ENCODE measurements around the gene ZNF516. TPM values are rescaled to one million over a fixed set of nuclear protein-coding genes. Genes with fewer than 3 reads are reported as not detected.
A peak's percentile ranks its signal among the peaks of the same experiment; 100 is the strongest.

The ZNF516 gene
- polyA plus RNA-seq, 3 donors = 5.0 to 41.9 (median 8.6) TPM

DNA sequence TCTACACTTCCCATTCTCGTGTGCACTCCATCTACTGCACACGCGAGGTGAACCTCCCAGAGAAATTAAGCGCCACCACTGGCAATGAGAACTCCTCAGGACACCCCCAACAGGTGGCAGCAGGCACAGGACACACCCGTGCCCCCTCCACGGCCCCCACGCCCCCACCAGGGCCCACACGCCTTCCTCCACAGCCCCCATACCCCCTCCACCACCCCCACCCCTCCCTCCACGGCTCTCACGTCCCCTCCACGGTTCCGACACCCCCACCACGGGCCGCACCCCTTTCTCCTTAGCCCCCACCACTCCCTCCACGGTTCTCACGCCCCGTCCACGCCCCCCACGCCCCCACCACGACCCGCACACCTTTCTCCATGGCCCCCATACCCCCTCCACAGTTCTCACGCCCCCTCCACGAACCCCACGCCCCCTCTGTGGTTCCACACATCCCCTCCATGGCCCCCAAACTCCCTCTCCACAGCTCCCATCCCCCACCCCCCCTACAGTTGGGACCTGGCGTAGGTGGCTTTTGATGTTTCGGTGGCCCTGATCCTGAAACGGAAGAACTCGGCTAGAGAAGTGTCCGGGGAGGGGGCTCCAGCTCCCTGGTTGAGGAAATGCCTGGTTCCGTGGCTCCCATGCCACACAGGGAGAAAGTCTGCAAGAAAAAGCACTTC lies 110.8 kb downstream of the ZNF516 start:
- no peak overlapping the region for H2AFZ ChIP-seq (ENCODE audit: insufficient read depth, low read depth, low read length, poor library complexity, severe bottlenecking)
- no peak overlapping the region for H3K4me3 Mint-ChIP-seq
- peaks cover 36 to 57% of the 10 kb centered on the region in 2 donors for H3K36me3 Mint-ChIP-seq
- H3K4me3 ChIP-seq (replicated peaks in 1 of 3; ENCODE audit: low read depth in 2 of 3, low read length in 3 of 3) = no peak overlapping the region
- H3K36me3 ChIP-seq (replicated peaks in 1 of 2; ENCODE audit: control insufficient read depth in 1 of 2, insufficient read depth in 2 of 2, low read length in 2 of 2) = peaks cover 35 to 51% of the 10 kb centered on the region in 2 donors
- peaks cover 98% of the 10 kb centered on the region for H3K79me2 ChIP-seq (ENCODE audit: insufficient read depth, low read length)
- no peak overlapping the region for H3K4me2 ChIP-seq (replicated peaks; ENCODE audit: extremely low read depth, low read length, poor library complexity, severe bottlenecking)
- no peaks in the 10 kb centered on the region for H3K9me3 ChIP-seq (replicated peaks in 1 of 2; ENCODE audit: control insufficient read depth in 1 of 2, insufficient read depth in 1 of 2, low read length in 2 of 2)
- intact Hi-C loops (cut with micrococcal nuclease) = no loop called here
- DNase-seq = no peak
- H3K27ac Mint-ChIP-seq = peak overlapping the region in 2 of 7 donors; percentile 37 to 70
- peaks cover 100% of the 10 kb centered on the region for H4K20me1 ChIP-seq (ENCODE audit: insufficient read depth, low read length)
- TF ChIP-seq, protein P1, sequence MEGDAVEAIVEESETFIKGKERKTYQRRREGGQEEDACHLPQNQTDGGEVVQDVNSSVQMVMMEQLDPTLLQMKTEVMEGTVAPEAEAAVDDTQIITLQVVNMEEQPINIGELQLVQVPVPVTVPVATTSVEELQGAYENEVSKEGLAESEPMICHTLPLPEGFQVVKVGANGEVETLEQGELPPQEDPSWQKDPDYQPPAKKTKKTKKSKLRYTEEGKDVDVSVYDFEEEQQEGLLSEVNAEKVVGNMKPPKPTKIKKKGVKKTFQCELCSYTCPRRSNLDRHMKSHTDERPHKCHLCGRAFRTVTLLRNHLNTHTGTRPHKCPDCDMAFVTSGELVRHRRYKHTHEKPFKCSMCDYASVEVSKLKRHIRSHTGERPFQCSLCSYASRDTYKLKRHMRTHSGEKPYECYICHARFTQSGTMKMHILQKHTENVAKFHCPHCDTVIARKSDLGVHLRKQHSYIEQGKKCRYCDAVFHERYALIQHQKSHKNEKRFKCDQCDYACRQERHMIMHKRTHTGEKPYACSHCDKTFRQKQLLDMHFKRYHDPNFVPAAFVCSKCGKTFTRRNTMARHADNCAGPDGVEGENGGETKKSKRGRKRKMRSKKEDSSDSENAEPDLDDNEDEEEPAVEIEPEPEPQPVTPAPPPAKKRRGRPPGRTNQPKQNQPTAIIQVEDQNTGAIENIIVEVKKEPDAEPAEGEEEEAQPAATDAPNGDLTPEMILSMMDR (IDR thresholded peaks at IDR 0.05) = no peak
- peaks cover 20 to 22% of the 10 kb centered on the region in 2 donors for H3K4me1 ChIP-seq (ENCODE audit: control insufficient read depth in 1 of 2, insufficient read depth in 2 of 2, low read length in 2 of 2)
- no peak overlapping the region for H3K9ac ChIP-seq (ENCODE audit: insufficient read depth, low read length, poor library complexity, severe bottlenecking)
- H3K9me3 Mint-ChIP-seq = peaks cover 0 to 5% (median 0%) of the 10 kb centered on the region in 7 donors
- peak overlapping the region in 1 of 2 donors; percentile 8 for H3K27ac ChIP-seq (ENCODE audit: low read depth in 1 of 2, low read length in 2 of 2)
- WGBS (ENCODE audit: insufficient coverage) = 86% methylated on average over 13 of the region's 30 CpGs
- H3K4me1 Mint-ChIP-seq = peaks cover 28% of the 10 kb centered on the region
- no peaks in the 10 kb centered on the region for H3K27me3 ChIP-seq (ENCODE audit: control insufficient read depth in 2 of 2, insufficient read depth in 2 of 2, low read length in 2 of 2)
- no peaks in the 10 kb centered on the region for H3K27me3 Mint-ChIP-seq (ENCODE audit: low read depth in 3 of 3)

DNA sequence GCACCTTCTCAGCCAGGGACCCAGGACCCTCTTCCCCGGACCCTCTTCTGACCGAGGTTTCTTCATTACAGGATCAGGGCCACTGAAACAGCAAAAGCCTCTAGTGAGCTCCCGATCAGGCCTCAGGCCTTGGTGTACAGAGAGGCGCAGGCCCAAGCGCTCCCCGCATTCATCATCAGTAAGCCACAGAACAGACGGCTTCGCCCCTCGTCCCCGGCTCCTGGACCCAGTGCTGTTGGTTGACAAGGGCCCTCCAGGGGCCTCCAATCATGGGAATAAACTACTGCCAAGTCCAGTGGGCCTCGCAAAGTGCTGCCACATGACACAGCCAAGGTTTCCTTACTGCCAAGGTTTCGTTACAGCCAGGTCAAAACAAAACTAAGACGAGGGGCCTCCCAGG lies 111.4 kb downstream of the ZNF516 start:
- peak overlapping the region in 5 of 7 donors; percentile 27 to 72 (median 37) for H3K27ac Mint-ChIP-seq
- H3K79me2 ChIP-seq (ENCODE audit: insufficient read depth, low read length) = peaks cover 98% of the 10 kb centered on the region

More for the DNA sequence above, 111.4 kb downstream of the ZNF516 start:
- Histone ChIP-seq H4K20me1 (ENCODE audit: insufficient read depth, low read length) (peaks cover 100% of the 10 kb centered on the region), H3K36me3 (replicated peaks in 1 of 2; ENCODE audit: control insufficient read depth in 1 of 2, insufficient read depth in 2 of 2, low read length in 2 of 2) (peaks cover 41 to 57% of the 10 kb centered on the region in 2 donors), H2AFZ (ENCODE audit: insufficient read depth, low read depth, low read length, poor library complexity, severe bottlenecking) (no peak overlapping the region), H3K27ac (ENCODE audit: low read depth in 1 of 2, low read length in 2 of 2) (no peak overlapping the region), H3K9me3 (replicated peaks in 1 of 2; ENCODE audit: control insufficient read depth in 1 of 2, insufficient read depth in 1 of 2, low read length in 2 of 2) (no peaks in the 10 kb centered on the region), H3K27me3 (ENCODE audit: control insufficient read depth in 2 of 2, insufficient read depth in 2 of 2, low read length in 2 of 2) (no peaks in the 10 kb centered on the region), H3K4me2 (replicated peaks; ENCODE audit: extremely low read depth, low read length, poor library complexity, severe bottlenecking) (no peak overlapping the region), H3K9ac (ENCODE audit: insufficient read depth, low read length, poor library complexity, severe bottlenecking) (no peak overlapping the region), H3K4me1 (ENCODE audit: control insufficient read depth in 1 of 2, insufficient read depth in 2 of 2, low read length in 2 of 2) (peaks cover 18 to 20% of the 10 kb centered on the region in 2 donors), H3K4me3 (replicated peaks in 1 of 3; ENCODE audit: low read depth in 2 of 3, low read length in 3 of 3) (no peak overlapping the region)
- TF ChIP-seq, protein P1 (IDR thresholded peaks at IDR 0.05) = no peak
- Mint-ChIP-seq H3K9me3 (peaks cover 0 to 5% (median 0%) of the 10 kb centered on the region in 7 donors), H3K4me3 (no peak overlapping the region), H3K4me1 (peaks cover 21% of the 10 kb centered on the region), H3K27me3 (ENCODE audit: low read depth in 3 of 3) (no peaks in the 10 kb centered on the region), H3K36me3 (peaks cover 32 to 52% of the 10 kb centered on the region in 2 donors)
- DNase-seq = no peak
- WGBS (ENCODE audit: insufficient coverage) = 95% methylated on average over 13 of the region's 13 CpGs
- intact Hi-C loops (cut with micrococcal nuclease) = no loop called here
